RWPE2 (cell line): ENCODE results near the gene NUAK1.

Experiments
- ATAC-seq: fragments of 200-7000 bp; cut with Tn5 transposase; 3 replicates; pipeline ENCODE4 v1.9.1; 2021; ENCODE audit warnings: low read depth
- DNase-seq: peaks from one replicate; pipeline ENCODE4 v3.0.0-alpha.2; 2020; ENCODE audit warnings: low spot score
- H3K27ac ChIP-seq: fragments of 450-650 bp; 2 replicates; pipeline ENCODE4 v1.5.1; 2017; ENCODE audit warnings: mild to moderate bottlenecking; ENCODE audit not compliant: poor library complexity, severe bottlenecking
- H3K27me3 ChIP-seq: fragments of 250-450 bp; sonication (Bioruptor Pico); 2 replicates; pipeline ENCODE4 v1.5.1; 2021; ENCODE audit warnings: mild to moderate bottlenecking, moderate library complexity; ENCODE audit not compliant: insufficient read depth, poor library complexity, severe bottlenecking
- H3K36me3 ChIP-seq: fragments of 250-450 bp; sonication (Bioruptor Pico); 2 replicates; pipeline ENCODE4 v1.5.1; 2020; ENCODE audit warnings: low read depth, mild to moderate bottlenecking, moderate library complexity
- H3K4me1 ChIP-seq: fragments of 250-450 bp; sonication (Bioruptor Pico); 2 replicates; pipeline ENCODE4 v1.5.1; 2021; ENCODE audit warnings: mild to moderate bottlenecking, moderate library complexity; ENCODE audit not compliant: insufficient read depth, poor library complexity, severe bottlenecking
- H3K4me3 ChIP-seq: fragments of 250-450 bp; sonication (Bioruptor Pico); 2 replicates; pipeline ENCODE4 v1.5.1; 2021; ENCODE audit warnings: mild to moderate bottlenecking, moderate library complexity; ENCODE audit not compliant: severe bottlenecking
- H3K9me3 ChIP-seq: fragments of 250-450 bp; sonication (Bioruptor Pico); 2 replicates; pipeline ENCODE4 v1.5.1; 2021; ENCODE audit warnings: mild to moderate bottlenecking, moderate library complexity; ENCODE audit not compliant: severe bottlenecking
- CTCF ChIP-seq: fragments of 450-650 bp; IDR thresholded peaks from one replicate; pipeline ENCODE4 v1.5.1; 2017; ENCODE audit warnings: mild to moderate bottlenecking, moderate library complexity; ENCODE audit not compliant: poor library complexity, severe bottlenecking

The NUAK1 gene

GRCh38 chr12:106113824-106114446 lies 24.8 kb downstream of the NUAK1 start:
- TF ChIP-seq CTCF: no peak
- Histone ChIP-seq H3K36me3 (no peaks in the 10 kb centered on the region), H3K27ac (peak overlapping the region; percentile 96), H3K9me3 (no peaks in the 10 kb centered on the region), H3K27me3 (no peaks in the 10 kb centered on the region), H3K4me3 (no peak overlapping the region), H3K4me1 (peaks cover 44% of the 10 kb centered on the region)
- no peak for DNase-seq
- ATAC-seq: peak; percentile 49

- Histone ChIP-seq H3K4me3 (no peak overlapping the region), H3K27me3 (no peaks in the 10 kb centered on the region), H3K27ac (peak overlapping the region; percentile 96), H3K4me1 (peaks cover 48% of the 10 kb centered on the region), H3K36me3 (no peaks in the 10 kb centered on the region), H3K9me3 (no peaks in the 10 kb centered on the region)
- ATAC-seq (peak; percentile 3; the same call in 2 of the 3 replicates), DNase-seq (no peak)
- no peak for TF ChIP-seq CTCF
These were observed 25.3 kb downstream of the NUAK1 start for GRCh38 chr12:106113446-106113823.

DNA sequence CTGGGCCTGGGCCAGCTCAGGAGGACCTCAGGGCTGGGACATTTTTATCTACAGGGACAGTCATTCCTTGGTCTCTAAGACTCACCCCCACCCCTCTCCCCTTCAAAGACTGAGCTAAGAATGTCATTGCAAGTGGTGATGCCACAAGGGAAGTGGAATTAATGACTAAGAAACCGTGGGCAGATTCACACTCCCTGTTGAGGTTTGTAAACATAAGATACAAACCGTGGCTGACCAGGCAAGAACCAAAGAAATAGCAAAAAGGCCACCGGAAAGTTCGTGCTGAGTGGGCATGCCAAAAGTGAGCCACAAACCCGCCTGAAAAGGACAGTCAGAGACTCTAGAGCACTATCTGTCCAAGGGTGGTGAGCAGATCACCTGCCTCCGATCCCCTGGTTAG lies 25.7 kb downstream of the NUAK1 start:
- no peak for TF ChIP-seq CTCF
- H3K27me3 ChIP-seq: no peaks in the 10 kb centered on the region
- H3K9me3 ChIP-seq: no peaks in the 10 kb centered on the region
- peak overlapping the region; percentile 96 for H3K27ac ChIP-seq
- no peak overlapping the region for H3K4me3 ChIP-seq
- ATAC-seq (peak; percentile 14; the same call in 1 of the 3 replicates), DNase-seq (no peak)
- no peaks in the 10 kb centered on the region for H3K36me3 ChIP-seq
- H3K4me1 ChIP-seq: peaks cover 52% of the 10 kb centered on the region

DNA sequence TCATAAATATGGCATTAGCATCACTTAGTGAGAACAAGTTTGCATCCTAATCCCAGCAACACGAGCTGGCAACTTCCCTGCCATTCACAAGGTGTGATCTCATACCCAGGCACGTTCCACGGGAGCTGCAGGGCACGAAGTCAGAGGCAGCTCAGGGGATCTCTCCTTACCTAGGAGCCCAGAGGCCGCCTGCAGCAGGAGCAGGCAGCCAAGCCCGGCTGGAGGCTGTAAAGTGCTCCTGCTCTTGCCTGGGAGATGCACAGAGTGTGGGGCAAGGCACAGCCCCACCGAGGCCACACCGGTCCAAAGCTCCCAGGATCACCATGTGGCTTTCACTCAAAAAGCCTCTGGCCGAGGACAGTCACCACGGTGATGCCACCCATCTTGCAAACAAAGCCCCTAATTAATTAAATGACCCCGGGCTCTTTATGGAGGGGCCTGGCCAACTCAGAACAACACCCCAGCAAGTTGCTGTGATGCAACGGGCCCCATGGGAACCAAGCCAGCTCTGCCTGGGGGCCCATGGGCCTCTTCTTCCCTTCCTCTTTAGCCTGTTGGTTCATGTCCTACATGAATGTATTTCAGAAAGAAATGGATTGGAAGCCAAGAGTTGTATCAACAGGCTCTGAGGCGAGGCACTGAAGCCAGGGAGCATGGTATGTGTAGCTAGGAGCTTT lies 26.5 kb downstream of the NUAK1 start:
- Histone ChIP-seq H3K4me1 (peaks cover 60% of the 10 kb centered on the region), H3K9me3 (no peaks in the 10 kb centered on the region), H3K36me3 (no peaks in the 10 kb centered on the region), H3K4me3 (no peak overlapping the region), H3K27ac (peak overlapping the region; percentile 96), H3K27me3 (no peaks in the 10 kb centered on the region)
- peak; percentile 69 for ATAC-seq
- no peak for TF ChIP-seq CTCF
- peak; percentile 81 for DNase-seq
